Stimulated activated CD8-positive, alpha-beta memory T cell treated with anti-CD3 and anti-CD28 coated beads, Interleukin-7, amount 100 ng/mL, for 1 hour (primary cell): Measurements from ENCODE around the gene PTPN13.
"Not testable (repeated sequence)": the region's sequence is repeated elsewhere in the genome, so short reads cannot be mapped to it uniquely, and the experiment has no call there.

Experiments
- DNase-seq, 2 donors: peaks; one replicate each; pipeline ENCODE4 v3.0.0-alpha.2; 2020; ENCODE audit warnings: low read depth in 2 of 2

Gene PTPN13

GRCh38 chr4:86718152-86718551 is 124.0 kb downstream of the PTPN13 start:
- no peak for DNase-seq

- DNase-seq, result not testable (repeated sequence)
These were observed 125.0 kb downstream of the PTPN13 start for GRCh38 chr4:86719149-86719548.

GRCh38 chr4:86720508-86721068 is 126.5 kb downstream of the PTPN13 start:
- no peak for DNase-seq

GRCh38 chr4:86721412-86721811 is 127.3 kb downstream of the PTPN13 start:
- DNase-seq, result no peak

- no peak for DNase-seq
These were observed 136.2 kb downstream of the PTPN13 start for GRCh38 chr4:86730310-86730709.

GRCh38 chr4:86737244-86737643 is 143.1 kb downstream of the PTPN13 start:
- no peak for DNase-seq

- no peak for DNase-seq
These were observed 147.7 kb downstream of the PTPN13 start for GRCh38 chr4:86741846-86742245.

GRCh38 chr4:86744570-86744969 is 150.5 kb downstream of the PTPN13 start:
- DNase-seq, result no peak

GRCh38 chr4:86749121-86749520 is 155.0 kb downstream of the PTPN13 start:
- no peak for DNase-seq

- no peak for DNase-seq
These were observed 161.3 kb downstream of the PTPN13 start for GRCh38 chr4:86755388-86755787.

- DNase-seq, result no peak
These were observed 163.4 kb downstream of the PTPN13 start for GRCh38 chr4:86757468-86757867.

GRCh38 chr4:86759298-86759697 is 165.2 kb downstream of the PTPN13 start:
- no peak for DNase-seq

GRCh38 chr4:86762649-86763048 is 168.5 kb downstream of the PTPN13 start:
- no peak for DNase-seq

- DNase-seq, result no peak
These were observed 175.7 kb downstream of the PTPN13 start for GRCh38 chr4:86769794-86770193.

- no peak for DNase-seq
These were observed 177.0 kb downstream of the PTPN13 start for GRCh38 chr4:86771141-86771540.

- no peak for DNase-seq
These were observed 180.9 kb downstream of the PTPN13 start for GRCh38 chr4:86775061-86775460.

- DNase-seq, result no peak
These were observed 184.1 kb downstream of the PTPN13 start for GRCh38 chr4:86778175-86778574.

- DNase-seq, result no peak
These were observed 194.7 kb downstream of the PTPN13 start for GRCh38 chr4:86788826-86789225.

GRCh38 chr4:86791126-86791525 is 197.0 kb downstream of the PTPN13 start:
- DNase-seq, result no peak

- DNase-seq, result no peak
These were observed 215.7 kb downstream of the PTPN13 start for GRCh38 chr4:86809809-86810208.

GRCh38 chr4:86810847-86811246 is 216.7 kb downstream of the PTPN13 start:
- no peak for DNase-seq

- no peak for DNase-seq
These were observed 221.5 kb downstream of the PTPN13 start for GRCh38 chr4:86815653-86816052.

- DNase-seq, result no peak
These were observed 222.6 kb downstream of the PTPN13 start for GRCh38 chr4:86816501-86817273.

- no peak for DNase-seq
These were observed 224.1 kb downstream of the PTPN13 start for GRCh38 chr4:86818211-86818610.
